GM12878 (cell line): ENCODE data around the gene AGRN. TPM values are rescaled to one million over a fixed set of nuclear protein-coding genes. Genes with fewer than 3 reads are reported as not detected.

Source experiments
- ATAC-seq: fragments of 200-7000 bp; cut with Tn5 transposase; 3 replicates; pipeline ENCODE4 v1.9.1; 2020; ENCODE audit warnings: mild to moderate bottlenecking, moderate library complexity
- BruUV-seq: library from RNA; stranded (reverse); fragments of 400-500 nt; replicated peaks from 2 replicates; lab custom pipeline; 2021; lab: Mats Ljungman, UMichigan
- CTCF ChIA-PET: fragments of 300-600 bp; sonication (Branson Sonifier 250); formaldehyde crosslinking; extraction: SDS; loops from one replicate; lab custom pipeline; 2021; ENCODE audit warnings: inconsistent platforms; lab: Yijun Ruan, JAX
- POLR2A ChIA-PET: fragments of 350-600 bp; formaldehyde crosslinking; extraction: SDS; loops from one replicate; lab custom pipeline; 2021; ENCODE audit warnings: inconsistent platforms; lab: Charles Lee
- RAD21 ChIA-PET: fragments of 300-600 bp; sonication (Branson Sonifier 250); formaldehyde crosslinking; loops from one replicate; lab custom pipeline; 2023; ENCODE audit warnings: antibody characterized with exemption; ENCODE audit not compliant: unreplicated experiment; lab: Charles Lee
- SMC1A ChIA-PET: fragments of 300-600 bp; sonication (Branson Sonifier 250); formaldehyde crosslinking; loops from one replicate; lab custom pipeline; 2023; ENCODE audit not compliant: unreplicated experiment, uncharacterized antibody; lab: Charles Lee
- DNase-seq: peaks from one replicate; pipeline ENCODE4 v3.0.0-alpha.2; 2011; ENCODE audit warnings: low read depth, low spot score
- FAIRE-seq: peaks from 3 replicates; lab custom pipeline; 2011; peaks lifted over from hg19 to GRCh38; lab: Jason Lieb, UNC
- H2AFZ ChIP-seq: 2 replicates; pipeline ENCODE4 v1.6.0; 2011; ENCODE audit warnings: low read depth, low read length, control low read depth; ENCODE audit not compliant: control insufficient read depth
- H3K27ac ChIP-seq: 2 replicates; pipeline ENCODE4 v1.5.1; 2011; ENCODE audit warnings: control low read depth; ENCODE audit not compliant: control insufficient read depth, insufficient read depth
- H3K27me3 ChIP-seq, 2 experiments: replicated peaks in 1 of 2; 2 replicates each; pipeline versions ENCODE4 v1.6.0 to v1.6.1; 2011; ENCODE audit warnings: low read length in 1 of 2; ENCODE audit not compliant: control insufficient read depth in 2 of 2, insufficient read depth in 2 of 2
- H3K36me3 ChIP-seq, 2 experiments: 2 replicates each; pipeline ENCODE4 v1.5.1; 2011; ENCODE audit warnings: low read length in 1 of 2; ENCODE audit not compliant: control insufficient read depth in 2 of 2, insufficient read depth in 2 of 2
- H3K4me1 ChIP-seq: 2 replicates; pipeline ENCODE4 v1.6.1; 2011; ENCODE audit warnings: mild to moderate bottlenecking, low read length, moderate library complexity, mixed read lengths; ENCODE audit not compliant: control insufficient read depth, insufficient read depth
- H3K4me2 ChIP-seq: 2 replicates; pipeline ENCODE4 v1.6.0; 2011; ENCODE audit warnings: control low read depth; ENCODE audit not compliant: control insufficient read depth, insufficient read depth
- H3K4me3 ChIP-seq: fragments of 200-600 bp; sonication (generic); 2 replicates; pipeline ENCODE4 v1.5.1; 2016
- H3K79me2 ChIP-seq: 2 replicates; pipeline ENCODE4 v1.6.0; 2011; ENCODE audit warnings: low read length; ENCODE audit not compliant: control insufficient read depth, insufficient read depth
- H3K9ac ChIP-seq: 2 replicates; pipeline ENCODE4 v1.8.0; 2011; ENCODE audit warnings: low read length, control low read depth, mixed read lengths; ENCODE audit not compliant: control insufficient read depth, insufficient read depth
- H3K9me3 ChIP-seq: replicated peaks from 3 replicates; pipeline ENCODE4 v1.5.1; 2011; ENCODE audit warnings: mild to moderate bottlenecking, low read length; ENCODE audit not compliant: control insufficient read depth, insufficient read depth
- H4K20me1 ChIP-seq: 2 replicates; pipeline ENCODE4 v1.6.0; 2011; ENCODE audit not compliant: control insufficient read depth, insufficient read depth
- E2F4 ChIP-seq: IDR thresholded peaks from 2 replicates; pipeline ENCODE4 v1.6.1; 2012; ENCODE audit warnings: low read depth, low read length, improper control_type of control experiment
- HCFC1 ChIP-seq: fragments of 150-350 bp; IDR thresholded peaks from 2 replicates; pipeline ENCODE4 v1.6.1; 2014; ENCODE audit warnings: low read length
- HDAC6 ChIP-seq: fragments of 200-600 bp; sonication (generic); IDR thresholded peaks from one replicate; pipeline ENCODE4 v1.8.0; 2017; ENCODE audit warnings: antibody characterized with exemption; ENCODE audit not compliant: unreplicated experiment
- MYB ChIP-seq: fragments of 150-350 bp; IDR thresholded peaks from 2 replicates; pipeline ENCODE4 v1.6.1; 2014; ENCODE audit warnings: mild to moderate bottlenecking, low read depth, low read length, borderline replicate concordance
- PML ChIP-seq: IDR thresholded peaks from 2 replicates; pipeline ENCODE4 v1.6.1; 2012; ENCODE audit warnings: low read length, inconsistent platforms
- RAD21 ChIP-seq: IDR thresholded peaks from 2 replicates; pipeline ENCODE4 v1.6.1; 2011; ENCODE audit warnings: mild to moderate bottlenecking, low read depth, low read length, moderate library complexity; ENCODE audit not compliant: insufficient read depth
- RBBP5 ChIP-seq: fragments of 200-600 bp; sonication (generic); conservative IDR thresholded peaks from 2 replicates; pipeline ENCODE4 v1.6.1; 2016
- RFX5 ChIP-seq: IDR thresholded peaks from 2 replicates; pipeline ENCODE4 v1.6.1; 2011; ENCODE audit warnings: low read depth, low read length, improper control_type of control experiment
- ZNF384 ChIP-seq: IDR thresholded peaks from 2 replicates; pipeline ENCODE4 v1.6.1; 2012; ENCODE audit warnings: low read depth, mild to moderate bottlenecking, low read length, improper control_type of control experiment, borderline replicate concordance
- ZZZ3 ChIP-seq: IDR thresholded peaks from 2 replicates; pipeline ENCODE4 v1.6.1; 2011; ENCODE audit warnings: low read depth; ENCODE audit not compliant: control insufficient read depth, insufficient read length
- WGBS: methylation state at CpG from one replicate; pipeline ENCODE4 v1.1.6; 2016; ENCODE audit warnings: low lambda C conversion rate; ENCODE audit not compliant: insufficient replicate concordance, insufficient coverage; ENCODE audit errors: missing lambda C conversion rate; 5-methylcytosine and 5-hydroxymethylcytosine counted together
- in situ Hi-C: fragments of 300-500 bp; cut with MboI; formaldehyde crosslinking; loops from 9 replicates; pipeline ENCODE4 v1.14.3; 2018; ENCODE audit warnings: mixed read lengths
- intact Hi-C: fragments of 100-400 bp; cut with micrococcal nuclease; formaldehyde crosslinking; loops from one replicate; pipeline ENCODE4 v1.14.2; 2022; ENCODE audit not compliant: unreplicated experiment
- polyA plus RNA-seq, 11 experiments: library from polyadenylated mRNA; depleted of rRNA in 4 of 11; unstranded in 6 of 11; stranded (reverse) in 5 of 11; fragments of >200 nt; fragmentation: Nextera tagmentation in 4 of 11; fragmentation: Illumina TruSeq in 1 of 11; extraction: Ambion mirVana in 4 of 11; extraction: Trizol in 1 of 11; gene quantifications; 1 replicate in 1 of 11; 2 replicates in 10 of 11; pipeline versions ENCODE4 v1.2.1 to v1.2.3, GENCODE V29; 2011 to 2016; ENCODE audit warnings: inconsistent platforms in 2 of 11, missing spikeins in 2 of 11, low read depth in 1 of 11
- total RNA-seq, 4 experiments: library from RNA; depleted of rRNA in 3 of 4; stranded (reverse); fragments of >200 nt in 3 of 4; fragmentation: Illumina TruSeq in 1 of 4; extraction: Trizol in 1 of 4; gene quantifications; 2 replicates each; pipeline versions ENCODE4 v1.2.1 to v1.2.3, GENCODE V29; 2013 to 2021
- TF ChIP-seq, protein P1 (sequence below): fragments of 450-650 bp; IDR thresholded peaks from 2 replicates; pipeline ENCODE4 v1.6.1; 2018; ENCODE audit warnings: mild to moderate bottlenecking, low read depth, moderate library complexity; ENCODE audit not compliant: partially characterized antibody
- TF ChIP-seq, protein P2 (sequence below): fragments of 450-650 bp; IDR thresholded peaks from 2 replicates; pipeline ENCODE4 v1.6.1; 2017; ENCODE audit warnings: mild to moderate bottlenecking, moderate library complexity

The AGRN gene
- total and polyA plus RNA-seq, 10 of the 15 experiments (the other 5 are each of a cell fraction or from before 2014, with no cell fraction given) = 0.02 to 41.8 (median 4.1) TPM

DNA sequence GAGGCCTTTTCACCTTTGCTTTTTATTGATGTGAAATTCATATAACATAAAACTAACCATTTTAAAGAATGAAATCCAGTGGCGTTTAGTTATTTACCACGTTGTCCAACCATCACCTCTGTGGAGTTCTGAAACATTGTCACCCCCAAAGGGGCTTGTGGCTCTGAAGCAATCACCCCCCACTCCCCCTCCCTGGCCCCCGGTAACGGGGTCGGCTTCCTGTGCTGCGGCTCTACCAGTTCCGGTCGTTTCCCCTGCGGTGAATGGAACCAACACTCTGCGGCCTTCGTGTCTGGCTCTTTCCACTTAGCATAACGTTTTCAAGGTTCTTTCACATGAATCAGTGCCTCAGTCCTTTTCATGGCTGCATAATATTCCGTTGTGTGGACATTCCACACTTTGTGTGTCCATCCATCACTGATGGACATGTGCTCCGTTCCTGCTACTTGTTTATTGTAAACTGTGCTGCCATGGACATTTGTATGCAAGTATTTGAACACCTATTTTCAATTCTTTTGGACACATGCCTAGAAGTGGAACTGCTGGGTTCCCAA, 8.4 kb upstream of the AGRN start:
- no peaks in the 10 kb centered on the region for H3K27me3 ChIP-seq
- no peak overlapping the region for H3K9ac ChIP-seq
- no peak overlapping the region for H3K27ac ChIP-seq
- H4K20me1 ChIP-seq = no peaks in the 10 kb centered on the region
- H3K36me3 ChIP-seq = no peaks in the 10 kb centered on the region
- BruUV-seq = no TSS peak
- peaks cover 22% of the 10 kb centered on the region for H3K79me2 ChIP-seq
- ChIA-PET POLR2A (interaction anchor here (4.0 kb wide), 1 partner anchor 8 kb away, joined by 22 read pairs; no protein-coding TSS in a partner anchor), SMC1A (no interaction called here), CTCF (interaction anchor here (1.2 to 4.1 kb wide), 2 partner anchors 9 to 28 kb away, joined by 3 to 37 read pairs; no protein-coding TSS in a partner anchor), RAD21 (no interaction called here)
- in situ Hi-C loops = no loop called here
- H3K4me2 ChIP-seq = no peak overlapping the region
- H2AFZ ChIP-seq = no peak overlapping the region
- TF ChIP-seq, protein P1, sequence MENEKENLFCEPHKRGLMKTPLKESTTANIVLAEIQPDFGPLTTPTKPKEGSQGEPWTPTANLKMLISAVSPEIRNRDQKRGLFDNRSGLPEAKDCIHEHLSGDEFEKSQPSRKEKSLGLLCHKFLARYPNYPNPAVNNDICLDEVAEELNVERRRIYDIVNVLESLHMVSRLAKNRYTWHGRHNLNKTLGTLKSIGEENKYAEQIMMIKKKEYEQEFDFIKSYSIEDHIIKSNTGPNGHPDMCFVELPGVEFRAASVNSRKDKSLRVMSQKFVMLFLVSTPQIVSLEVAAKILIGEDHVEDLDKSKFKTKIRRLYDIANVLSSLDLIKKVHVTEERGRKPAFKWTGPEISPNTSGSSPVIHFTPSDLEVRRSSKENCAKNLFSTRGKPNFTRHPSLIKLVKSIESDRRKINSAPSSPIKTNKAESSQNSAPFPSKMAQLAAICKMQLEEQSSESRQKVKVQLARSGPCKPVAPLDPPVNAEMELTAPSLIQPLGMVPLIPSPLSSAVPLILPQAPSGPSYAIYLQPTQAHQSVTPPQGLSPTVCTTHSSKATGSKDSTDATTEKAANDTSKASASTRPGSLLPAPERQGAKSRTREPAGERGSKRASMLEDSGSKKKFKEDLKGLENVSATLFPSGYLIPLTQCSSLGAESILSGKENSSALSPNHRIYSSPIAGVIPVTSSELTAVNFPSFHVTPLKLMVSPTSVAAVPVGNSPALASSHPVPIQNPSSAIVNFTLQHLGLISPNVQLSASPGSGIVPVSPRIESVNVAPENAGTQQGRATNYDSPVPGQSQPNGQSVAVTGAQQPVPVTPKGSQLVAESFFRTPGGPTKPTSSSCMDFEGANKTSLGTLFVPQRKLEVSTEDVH = no peak
- TF ChIP-seq MYB = no peak
- no peak for TF ChIP-seq PML
- no peak for TF ChIP-seq HCFC1
- TF ChIP-seq ZNF384 = no peak
- no peak for TF ChIP-seq ZZZ3
- TF ChIP-seq RBBP5 = no peak
- TF ChIP-seq HDAC6 = no peak
- TF ChIP-seq, protein P2, sequence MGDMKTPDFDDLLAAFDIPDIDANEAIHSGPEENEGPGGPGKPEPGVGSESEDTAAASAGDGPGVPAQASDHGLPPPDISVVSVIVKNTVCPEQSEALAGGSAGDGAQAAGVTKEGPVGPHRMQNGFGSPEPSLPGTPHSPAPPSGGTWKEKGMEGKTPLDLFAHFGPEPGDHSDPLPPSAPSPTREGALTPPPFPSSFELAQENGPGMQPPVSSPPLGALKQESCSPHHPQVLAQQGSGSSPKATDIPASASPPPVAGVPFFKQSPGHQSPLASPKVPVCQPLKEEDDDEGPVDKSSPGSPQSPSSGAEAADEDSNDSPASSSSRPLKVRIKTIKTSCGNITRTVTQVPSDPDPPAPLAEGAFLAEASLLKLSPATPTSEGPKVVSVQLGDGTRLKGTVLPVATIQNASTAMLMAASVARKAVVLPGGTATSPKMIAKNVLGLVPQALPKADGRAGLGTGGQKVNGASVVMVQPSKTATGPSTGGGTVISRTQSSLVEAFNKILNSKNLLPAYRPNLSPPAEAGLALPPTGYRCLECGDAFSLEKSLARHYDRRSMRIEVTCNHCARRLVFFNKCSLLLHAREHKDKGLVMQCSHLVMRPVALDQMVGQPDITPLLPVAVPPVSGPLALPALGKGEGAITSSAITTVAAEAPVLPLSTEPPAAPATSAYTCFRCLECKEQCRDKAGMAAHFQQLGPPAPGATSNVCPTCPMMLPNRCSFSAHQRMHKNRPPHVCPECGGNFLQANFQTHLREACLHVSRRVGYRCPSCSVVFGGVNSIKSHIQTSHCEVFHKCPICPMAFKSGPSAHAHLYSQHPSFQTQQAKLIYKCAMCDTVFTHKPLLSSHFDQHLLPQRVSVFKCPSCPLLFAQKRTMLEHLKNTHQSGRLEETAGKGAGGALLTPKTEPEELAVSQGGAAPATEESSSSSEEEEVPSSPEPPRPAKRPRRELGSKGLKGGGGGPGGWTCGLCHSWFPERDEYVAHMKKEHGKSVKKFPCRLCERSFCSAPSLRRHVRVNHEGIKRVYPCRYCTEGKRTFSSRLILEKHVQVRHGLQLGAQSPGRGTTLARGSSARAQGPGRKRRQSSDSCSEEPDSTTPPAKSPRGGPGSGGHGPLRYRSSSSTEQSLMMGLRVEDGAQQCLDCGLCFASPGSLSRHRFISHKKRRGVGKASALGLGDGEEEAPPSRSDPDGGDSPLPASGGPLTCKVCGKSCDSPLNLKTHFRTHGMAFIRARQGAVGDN = no peak
- TF ChIP-seq E2F4 = no peak
- TF ChIP-seq RAD21 = no peak
- TF ChIP-seq RFX5 = no peak
- 20% methylated on average over 14 of the region's 14 CpGs for WGBS
- ATAC-seq (no peak), FAIRE-seq (no peak), DNase-seq (no peak)
- no peak overlapping the region for H3K4me3 ChIP-seq
- peaks cover 12% of the 10 kb centered on the region for H3K4me1 ChIP-seq
- intact Hi-C loops = no loop called here
- peaks cover 2% of the 10 kb centered on the region; the same call in 1 of the 3 replicates for H3K9me3 ChIP-seq
